ENCODE measurements around the gene USF3. TPM values are rescaled to one million over a fixed set of nuclear protein-coding genes. Genes with fewer than 3 reads are reported as not detected.

USF3 gene
- total RNA-seq, 4 donors from 2014 or later: 23.1 to 33.2 (median 27.8) TPM

DNA sequence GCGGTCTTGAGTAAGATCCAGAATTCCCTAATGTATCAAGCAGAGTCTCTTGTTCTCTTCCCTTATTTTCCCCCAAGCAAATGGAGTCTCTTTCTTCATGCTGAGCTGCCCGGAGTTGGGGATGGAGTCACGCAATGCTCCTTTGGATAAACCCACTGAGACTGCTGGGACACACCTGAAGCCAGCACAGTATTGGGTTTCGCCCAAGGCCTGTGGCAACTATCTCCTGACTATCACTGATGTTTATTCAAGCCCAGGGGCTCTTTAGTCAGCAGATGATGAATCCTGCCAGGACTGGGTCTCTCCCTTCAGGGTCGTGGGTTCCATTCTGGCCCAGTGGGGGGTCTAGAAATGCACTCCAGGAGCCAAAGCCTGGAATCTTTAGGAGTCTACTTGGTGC is 11.3 kb downstream of the USF3 start:
- intact Hi-C loops (cut with DNase I; ENCODE audit: low total_unique reads): no loop called here
- TF ChIP-seq POLR2A (IDR thresholded peaks at IDR 0.05): no peak
- TF ChIP-seq, protein P1, sequence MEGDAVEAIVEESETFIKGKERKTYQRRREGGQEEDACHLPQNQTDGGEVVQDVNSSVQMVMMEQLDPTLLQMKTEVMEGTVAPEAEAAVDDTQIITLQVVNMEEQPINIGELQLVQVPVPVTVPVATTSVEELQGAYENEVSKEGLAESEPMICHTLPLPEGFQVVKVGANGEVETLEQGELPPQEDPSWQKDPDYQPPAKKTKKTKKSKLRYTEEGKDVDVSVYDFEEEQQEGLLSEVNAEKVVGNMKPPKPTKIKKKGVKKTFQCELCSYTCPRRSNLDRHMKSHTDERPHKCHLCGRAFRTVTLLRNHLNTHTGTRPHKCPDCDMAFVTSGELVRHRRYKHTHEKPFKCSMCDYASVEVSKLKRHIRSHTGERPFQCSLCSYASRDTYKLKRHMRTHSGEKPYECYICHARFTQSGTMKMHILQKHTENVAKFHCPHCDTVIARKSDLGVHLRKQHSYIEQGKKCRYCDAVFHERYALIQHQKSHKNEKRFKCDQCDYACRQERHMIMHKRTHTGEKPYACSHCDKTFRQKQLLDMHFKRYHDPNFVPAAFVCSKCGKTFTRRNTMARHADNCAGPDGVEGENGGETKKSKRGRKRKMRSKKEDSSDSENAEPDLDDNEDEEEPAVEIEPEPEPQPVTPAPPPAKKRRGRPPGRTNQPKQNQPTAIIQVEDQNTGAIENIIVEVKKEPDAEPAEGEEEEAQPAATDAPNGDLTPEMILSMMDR (IDR thresholded peaks at IDR 0.05): no peak
- no peak for TF ChIP-seq EP300 (IDR thresholded peaks at IDR 0.05; ENCODE audit: low read depth)
- TF ChIP-seq POLR2AphosphoS5 (IDR thresholded peaks at IDR 0.05): no peak
- H3K4me3 ChIP-seq: no peak overlapping the region
- in situ Hi-C loops (cut with MboI; ENCODE audit: low pct_ligation_motif_present in 1 of 4, low pct_unique_long_range_greater_than_20kb in 1 of 4, low sequenced_read_pairs in 3 of 4): no loop called here
- WGBS, 2 donors (ENCODE audit: low coverage in 1 of 2): 80 to 98% methylated on average over 1 to 5 of the region's 5 CpGs
- no peaks in the 10 kb centered on the region for H3K4me1 ChIP-seq
- no peaks in the 10 kb centered on the region for H3K27me3 ChIP-seq
- no peaks in the 10 kb centered on the region for H3K9me3 ChIP-seq
- no peaks in the 10 kb centered on the region for H3K36me3 ChIP-seq
- no peak overlapping the region for H3K27ac ChIP-seq
- DNase-seq: no peak

DNA sequence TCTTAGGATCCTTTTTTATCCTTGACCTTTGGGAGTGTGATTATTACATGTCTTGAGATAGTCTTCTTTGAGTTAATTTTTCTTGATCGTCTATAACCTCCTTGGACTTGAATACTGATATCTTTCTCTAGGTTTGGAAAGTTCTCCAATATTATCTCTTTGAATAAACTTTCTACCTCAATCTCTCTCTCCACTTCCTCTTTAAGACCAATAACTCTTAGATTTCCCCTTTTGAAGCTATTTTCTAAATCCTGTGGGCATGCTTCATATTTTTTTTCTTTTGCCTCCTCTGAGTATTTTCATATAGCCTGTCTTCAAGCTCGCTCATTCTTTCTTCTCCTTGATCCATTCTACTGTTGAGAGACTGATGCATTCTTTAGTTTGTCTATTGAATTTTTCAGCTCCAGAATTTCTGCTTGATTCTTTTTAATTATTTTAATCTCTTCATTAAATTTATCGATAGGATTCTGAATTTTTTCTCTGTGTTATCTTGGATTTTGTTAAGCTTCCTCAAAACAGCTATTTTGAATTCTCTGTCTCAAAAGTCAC is 12.1 kb downstream of the USF3 start:
- intact Hi-C loops (cut with DNase I; ENCODE audit: low total_unique reads) (no loop called here), in situ Hi-C loops (cut with MboI; ENCODE audit: low pct_ligation_motif_present in 1 of 4, low pct_unique_long_range_greater_than_20kb in 1 of 4, low sequenced_read_pairs in 3 of 4) (no loop called here)
- H3K27me3 ChIP-seq: no peaks in the 10 kb centered on the region
- no peak overlapping the region for H3K27ac ChIP-seq
- no peak overlapping the region for H3K4me3 ChIP-seq
- no peak for DNase-seq
- no peaks in the 10 kb centered on the region for H3K9me3 ChIP-seq
- H3K4me1 ChIP-seq: no peaks in the 10 kb centered on the region
- 83 to 89% methylated on average over 3 of the region's 3 CpGs for WGBS, 2 donors (ENCODE audit: low coverage in 1 of 2)
- no peaks in the 10 kb centered on the region for H3K36me3 ChIP-seq
- TF ChIP-seq POLR2AphosphoS5 (IDR thresholded peaks at IDR 0.05) (no peak), EP300 (IDR thresholded peaks at IDR 0.05; ENCODE audit: low read depth) (no peak), POLR2A (IDR thresholded peaks at IDR 0.05) (no peak)
- TF ChIP-seq, protein P1 (IDR thresholded peaks at IDR 0.05): no peak

DNA sequence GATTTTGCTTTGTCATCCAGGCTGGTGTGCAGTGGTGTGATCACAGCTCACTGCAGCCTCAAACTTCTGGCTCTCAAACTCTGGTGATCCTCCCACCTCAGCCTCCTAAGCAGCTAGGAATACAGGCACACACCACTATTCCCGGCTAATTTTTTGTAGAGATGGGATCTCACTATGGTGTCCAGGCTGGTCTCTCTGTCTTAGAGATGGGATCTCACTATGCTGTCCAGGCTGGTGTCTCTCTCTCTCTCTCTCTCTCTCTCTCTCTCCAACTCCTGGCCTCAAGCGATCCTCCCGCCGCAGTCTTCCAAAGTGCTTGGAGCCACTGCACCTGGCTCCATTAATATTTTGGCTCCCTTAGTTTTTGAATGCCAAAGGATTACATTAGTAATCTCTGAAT is 17.7 kb downstream of the USF3 start:
- in situ Hi-C loops (cut with MboI; ENCODE audit: low pct_ligation_motif_present in 1 of 4, low pct_unique_long_range_greater_than_20kb in 1 of 4, low sequenced_read_pairs in 3 of 4) (no loop called here), intact Hi-C loops (cut with DNase I; ENCODE audit: low total_unique reads) (no loop called here)
- Histone ChIP-seq H3K4me3 (no peak overlapping the region), H3K9me3 (no peaks in the 10 kb centered on the region), H3K27me3 (no peaks in the 10 kb centered on the region), H3K27ac (no peak overlapping the region), H3K4me1 (no peaks in the 10 kb centered on the region), H3K36me3 (peaks cover 0 to 25% (median 5%) of the 10 kb centered on the region in 4 donors)
- DNase-seq: no peak
- 97% methylated on average over 4 of the region's 4 CpGs; no CpG with 5 or more reads in 1 of the 2 donors for WGBS, 2 donors (ENCODE audit: low coverage in 1 of 2)
- no peak for TF ChIP-seq POLR2AphosphoS5 (IDR thresholded peaks at IDR 0.05)
- TF ChIP-seq, protein P1 (IDR thresholded peaks at IDR 0.05): no peak
- TF ChIP-seq EP300 (IDR thresholded peaks at IDR 0.05; ENCODE audit: low read depth): no peak
- TF ChIP-seq POLR2A (IDR thresholded peaks at IDR 0.05): no peak

DNA sequence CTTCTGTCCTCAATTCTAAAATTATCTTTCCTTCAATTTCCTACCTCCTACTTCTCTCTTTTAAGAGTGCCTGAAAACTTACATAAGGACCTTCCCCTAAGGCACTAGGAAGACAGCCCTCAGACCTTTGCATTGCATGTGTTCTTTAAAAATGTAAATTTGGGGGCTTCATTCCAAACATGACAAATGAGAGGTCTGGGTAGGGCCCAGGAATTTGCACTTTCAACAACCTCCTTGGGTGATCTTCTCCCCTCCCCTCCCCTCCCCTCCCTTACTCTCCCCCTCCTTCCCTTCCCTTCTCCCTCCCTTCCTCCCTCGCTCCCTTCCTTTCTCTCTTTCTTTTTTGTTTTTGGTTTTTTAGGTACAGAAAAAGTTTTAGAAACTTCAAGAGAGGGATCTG is 18.7 kb downstream of the USF3 start:
- intact Hi-C loops (cut with DNase I; ENCODE audit: low total_unique reads): no loop called here
- H3K9me3 ChIP-seq: no peaks in the 10 kb centered on the region
- WGBS, 2 donors (ENCODE audit: low coverage in 1 of 2): 94 to 100% methylated on average over 1 of the region's 1 CpG
- no peaks in the 10 kb centered on the region for H3K4me1 ChIP-seq
- DNase-seq: no peak
- TF ChIP-seq EP300 (IDR thresholded peaks at IDR 0.05; ENCODE audit: low read depth) (no peak), POLR2AphosphoS5 (IDR thresholded peaks at IDR 0.05) (no peak), POLR2A (IDR thresholded peaks at IDR 0.05) (no peak)
- TF ChIP-seq, protein P1 (IDR thresholded peaks at IDR 0.05): no peak
- no peaks in the 10 kb centered on the region for H3K27me3 ChIP-seq
- H3K36me3 ChIP-seq: peaks cover 0 to 32% (median 5%) of the 10 kb centered on the region in 4 donors
- no peak overlapping the region for H3K4me3 ChIP-seq
- in situ Hi-C loops (cut with MboI; ENCODE audit: low pct_ligation_motif_present in 1 of 4, low pct_unique_long_range_greater_than_20kb in 1 of 4, low sequenced_read_pairs in 3 of 4): no loop called here
- H3K27ac ChIP-seq: no peak overlapping the region
